GM12875 (cell line): Measurements from ENCODE around the gene KCNMA1.

ENCODE experiments used
- H3K4me3 ChIP-seq: one replicate; pipeline ENCODE4 v1.5.1; 2011; ENCODE audit warnings: low read depth, low read length, control low read depth
- TF ChIP-seq, protein P1 (sequence below): IDR thresholded peaks from 2 replicates; pipeline ENCODE4 v1.5.1; 2011; ENCODE audit warnings: low read depth, mild to moderate bottlenecking, control low read depth, inconsistent platforms, low read length, moderate library complexity, borderline replicate concordance; ENCODE audit not compliant: insufficient read depth

KCNMA1 gene

GRCh38 chr10:77081481-77081891 lies 556.1 kb downstream of the KCNMA1 start:
- H3K4me3 ChIP-seq, result no peak overlapping the region
- TF ChIP-seq, protein P1, sequence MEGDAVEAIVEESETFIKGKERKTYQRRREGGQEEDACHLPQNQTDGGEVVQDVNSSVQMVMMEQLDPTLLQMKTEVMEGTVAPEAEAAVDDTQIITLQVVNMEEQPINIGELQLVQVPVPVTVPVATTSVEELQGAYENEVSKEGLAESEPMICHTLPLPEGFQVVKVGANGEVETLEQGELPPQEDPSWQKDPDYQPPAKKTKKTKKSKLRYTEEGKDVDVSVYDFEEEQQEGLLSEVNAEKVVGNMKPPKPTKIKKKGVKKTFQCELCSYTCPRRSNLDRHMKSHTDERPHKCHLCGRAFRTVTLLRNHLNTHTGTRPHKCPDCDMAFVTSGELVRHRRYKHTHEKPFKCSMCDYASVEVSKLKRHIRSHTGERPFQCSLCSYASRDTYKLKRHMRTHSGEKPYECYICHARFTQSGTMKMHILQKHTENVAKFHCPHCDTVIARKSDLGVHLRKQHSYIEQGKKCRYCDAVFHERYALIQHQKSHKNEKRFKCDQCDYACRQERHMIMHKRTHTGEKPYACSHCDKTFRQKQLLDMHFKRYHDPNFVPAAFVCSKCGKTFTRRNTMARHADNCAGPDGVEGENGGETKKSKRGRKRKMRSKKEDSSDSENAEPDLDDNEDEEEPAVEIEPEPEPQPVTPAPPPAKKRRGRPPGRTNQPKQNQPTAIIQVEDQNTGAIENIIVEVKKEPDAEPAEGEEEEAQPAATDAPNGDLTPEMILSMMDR, result no peak

DNA sequence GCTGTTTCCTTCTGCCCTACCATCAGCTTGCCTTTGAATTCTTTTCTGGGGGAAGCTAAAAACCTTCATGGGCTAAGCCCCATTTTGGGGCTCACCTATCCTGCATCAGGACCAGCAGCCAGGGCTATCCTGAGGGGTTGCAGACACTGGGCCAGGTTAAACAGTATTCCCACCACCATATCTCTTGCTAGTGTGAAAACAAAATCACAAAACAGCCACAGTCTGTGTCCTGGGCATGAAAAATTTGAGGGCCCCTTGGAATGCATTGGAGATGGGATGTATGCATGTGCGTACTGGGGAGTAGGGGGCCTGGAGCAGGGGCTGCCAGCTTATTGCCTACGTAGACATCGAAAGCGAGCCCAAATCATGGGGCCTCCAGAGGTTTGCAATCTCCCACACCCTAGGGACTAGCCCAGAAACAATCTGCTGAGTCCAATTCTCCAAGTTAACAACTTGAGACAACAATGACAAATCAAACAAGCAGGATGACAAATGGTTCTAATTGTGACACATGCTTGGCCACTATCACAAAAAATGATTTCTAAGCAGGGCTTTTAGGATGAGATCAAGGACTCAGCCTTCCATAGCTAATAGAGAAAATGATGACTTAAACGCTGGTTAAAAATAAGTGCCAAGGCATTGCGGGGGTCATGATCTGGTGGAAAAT lies 557.1 kb downstream of the KCNMA1 start:
- TF ChIP-seq, protein P1, result no peak

DNA sequence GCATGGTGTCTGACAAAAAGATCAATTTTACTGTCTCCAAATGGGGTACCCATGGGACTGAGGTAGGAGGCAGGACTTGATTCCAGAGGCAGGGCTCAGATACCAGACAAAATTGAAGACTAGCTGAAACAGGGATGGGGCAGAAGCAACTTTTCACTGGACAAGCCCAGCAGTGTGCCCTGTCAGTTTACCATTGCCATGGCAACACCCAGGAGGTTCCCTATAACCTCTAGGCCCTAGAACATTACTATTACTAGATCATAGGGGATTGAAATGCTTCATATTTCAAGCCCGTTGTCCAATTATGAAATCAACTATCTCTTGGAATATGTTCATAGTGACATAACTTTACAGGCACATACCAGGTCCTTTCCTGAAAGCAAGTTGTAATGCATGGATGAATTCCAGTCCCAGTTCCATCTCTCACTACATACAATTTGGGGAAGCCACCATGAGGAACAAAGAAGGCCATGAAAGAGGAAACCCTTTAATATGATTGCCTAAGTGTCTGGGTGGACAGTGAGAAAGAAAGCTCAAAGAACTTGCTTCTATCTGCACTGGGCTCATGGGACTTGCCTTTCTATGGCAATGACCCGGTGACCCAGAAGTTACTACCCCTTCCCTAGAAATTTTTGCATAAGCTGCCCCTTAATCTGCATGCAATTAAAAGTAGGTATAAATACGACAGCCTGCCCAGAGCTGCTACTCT lies 557.9 kb downstream of the KCNMA1 start:
- H3K4me3 ChIP-seq, result no peak overlapping the region
- TF ChIP-seq, protein P1, result no peak

More for the DNA sequence above, 557.1 kb downstream of the KCNMA1 start:
- no peak overlapping the region for H3K4me3 ChIP-seq

- no peak overlapping the region for H3K4me3 ChIP-seq
- TF ChIP-seq, protein P1, result no peak
Observed at GRCh38 chr10:77077316-77077945, 560.2 kb downstream of the KCNMA1 start.

GRCh38 chr10:77075926-77076325 lies 561.7 kb downstream of the KCNMA1 start:
- no peak overlapping the region for H3K4me3 ChIP-seq
- TF ChIP-seq, protein P1, result no peak

DNA sequence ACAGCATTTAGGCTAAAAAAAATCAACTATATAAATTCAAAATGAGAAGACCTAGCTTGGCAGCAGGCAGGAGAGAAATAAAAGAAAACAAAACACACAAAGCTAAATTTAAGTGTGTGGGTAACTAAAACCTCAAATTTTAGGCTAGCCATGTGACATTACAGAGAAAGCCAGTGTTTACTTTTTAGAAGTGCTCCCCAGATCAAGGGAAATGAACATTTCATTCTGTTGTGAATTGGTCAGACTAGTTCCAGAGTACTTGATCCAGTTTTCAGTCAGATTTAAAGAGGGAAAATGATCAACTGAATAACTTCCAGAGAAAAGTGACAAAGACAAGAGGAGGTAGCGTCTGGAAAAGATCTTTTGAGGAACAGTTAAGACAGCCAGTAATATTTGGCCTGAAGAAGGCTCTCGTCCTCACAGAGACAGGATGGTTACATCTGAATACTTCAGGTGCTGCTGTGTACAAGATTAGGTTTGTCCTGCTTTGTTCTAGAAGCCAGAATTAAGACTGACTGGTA lies 563.4 kb downstream of the KCNMA1 start:
- TF ChIP-seq, protein P1, result no peak
- no peak overlapping the region for H3K4me3 ChIP-seq
